RWPE1 (cell line): ENCODE measurements around the gene SAPCD2.

ENCODE experiments used
- CTCF ChIA-PET: fragments of 350-600 bp; sonication (Branson Sonifier 250); formaldehyde crosslinking; extraction: SDS; loops from one replicate; lab custom pipeline; 2021; lab: Yijun Ruan, JAX
- POLR2A ChIA-PET: fragments of 400-600 bp; formaldehyde crosslinking; extraction: SDS; loops from one replicate; lab custom pipeline; 2020; ENCODE audit warnings: antibody characterized with exemption; ENCODE audit not compliant: low non-redundant PET; lab: Yijun Ruan, JAX
- DNase-seq: peaks from one replicate; pipeline ENCODE4 v3.0.0; 2012; ENCODE audit warnings: low spot score
- H3K27ac ChIP-seq: fragments of 450-650 bp; 2 replicates; pipeline ENCODE4 v1.5.1; 2017
- TF ChIP-seq, protein P1 (sequence below): fragments of 450-650 bp; conservative IDR thresholded peaks from 2 replicates; pipeline ENCODE4 v1.5.1; 2017; ENCODE audit warnings: low read depth, mild to moderate bottlenecking

The SAPCD2 gene

DNA sequence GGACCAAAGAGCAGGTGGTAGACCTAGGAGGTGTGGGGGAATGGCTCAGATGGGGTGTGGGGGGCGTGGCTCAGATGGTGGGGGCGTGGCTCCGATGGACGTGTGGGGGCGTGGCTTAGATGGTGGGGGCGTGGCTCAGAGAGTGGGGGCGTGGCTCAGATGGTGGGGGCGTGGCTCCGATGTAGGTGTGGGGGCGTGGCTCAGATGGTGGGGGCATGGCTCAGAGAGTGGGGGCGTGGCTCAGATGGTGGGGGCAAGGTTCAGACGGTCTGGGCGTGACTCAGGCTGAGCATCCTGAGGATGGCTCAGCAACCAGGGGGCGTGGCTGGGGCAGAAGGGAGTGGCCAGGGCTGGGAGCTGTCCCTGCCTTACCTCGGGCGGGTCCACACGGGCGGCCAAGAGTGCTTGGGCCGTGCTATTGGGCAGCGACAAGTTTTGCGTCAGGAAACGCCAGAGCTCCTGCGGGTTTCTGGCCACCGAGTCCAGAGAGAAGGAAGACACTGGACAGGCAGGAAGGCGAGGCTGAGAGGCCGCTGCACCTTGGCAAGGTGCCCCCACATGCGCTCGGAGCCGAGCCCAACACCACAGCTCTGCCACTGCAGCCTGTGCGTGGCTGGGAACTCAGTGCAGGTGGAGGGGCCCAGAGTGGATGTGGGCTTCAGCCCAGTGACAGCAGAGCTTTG lies 48.2 kb downstream of the SAPCD2 start:
- CTCF ChIA-PET, result interaction anchor here (0.6 to 6.1 kb wide), 3 partner anchors 13 to 63 kb away, joined by 3 to 36 read pairs (median 7); no protein-coding TSS in a partner anchor
- POLR2A ChIA-PET, result interaction anchor here (0.6 kb wide), 1 partner anchor 205 kb away, joined by 3 read pairs; no protein-coding TSS in a partner anchor
- H3K27ac ChIP-seq, result peak overlapping the region; percentile 81
- DNase-seq, result peak; percentile 95
- TF ChIP-seq, protein P1, sequence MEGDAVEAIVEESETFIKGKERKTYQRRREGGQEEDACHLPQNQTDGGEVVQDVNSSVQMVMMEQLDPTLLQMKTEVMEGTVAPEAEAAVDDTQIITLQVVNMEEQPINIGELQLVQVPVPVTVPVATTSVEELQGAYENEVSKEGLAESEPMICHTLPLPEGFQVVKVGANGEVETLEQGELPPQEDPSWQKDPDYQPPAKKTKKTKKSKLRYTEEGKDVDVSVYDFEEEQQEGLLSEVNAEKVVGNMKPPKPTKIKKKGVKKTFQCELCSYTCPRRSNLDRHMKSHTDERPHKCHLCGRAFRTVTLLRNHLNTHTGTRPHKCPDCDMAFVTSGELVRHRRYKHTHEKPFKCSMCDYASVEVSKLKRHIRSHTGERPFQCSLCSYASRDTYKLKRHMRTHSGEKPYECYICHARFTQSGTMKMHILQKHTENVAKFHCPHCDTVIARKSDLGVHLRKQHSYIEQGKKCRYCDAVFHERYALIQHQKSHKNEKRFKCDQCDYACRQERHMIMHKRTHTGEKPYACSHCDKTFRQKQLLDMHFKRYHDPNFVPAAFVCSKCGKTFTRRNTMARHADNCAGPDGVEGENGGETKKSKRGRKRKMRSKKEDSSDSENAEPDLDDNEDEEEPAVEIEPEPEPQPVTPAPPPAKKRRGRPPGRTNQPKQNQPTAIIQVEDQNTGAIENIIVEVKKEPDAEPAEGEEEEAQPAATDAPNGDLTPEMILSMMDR, result no peak

- H3K27ac ChIP-seq, result peak overlapping the region; percentile 47
- no peak for DNase-seq
- TF ChIP-seq, protein P1, result no peak
- POLR2A ChIA-PET, result interaction anchor here (0.6 kb wide), 1 partner anchor 205 kb away, joined by 3 read pairs; no protein-coding TSS in a partner anchor
- CTCF ChIA-PET, result interaction anchor here (0.7 to 6.1 kb wide), 3 partner anchors 13 to 76 kb away, joined by 4 to 36 read pairs (median 5); no protein-coding TSS in a partner anchor
These were observed 48.8 kb downstream of the SAPCD2 start for GRCh38 chr9:137021568-137021978.

DNA sequence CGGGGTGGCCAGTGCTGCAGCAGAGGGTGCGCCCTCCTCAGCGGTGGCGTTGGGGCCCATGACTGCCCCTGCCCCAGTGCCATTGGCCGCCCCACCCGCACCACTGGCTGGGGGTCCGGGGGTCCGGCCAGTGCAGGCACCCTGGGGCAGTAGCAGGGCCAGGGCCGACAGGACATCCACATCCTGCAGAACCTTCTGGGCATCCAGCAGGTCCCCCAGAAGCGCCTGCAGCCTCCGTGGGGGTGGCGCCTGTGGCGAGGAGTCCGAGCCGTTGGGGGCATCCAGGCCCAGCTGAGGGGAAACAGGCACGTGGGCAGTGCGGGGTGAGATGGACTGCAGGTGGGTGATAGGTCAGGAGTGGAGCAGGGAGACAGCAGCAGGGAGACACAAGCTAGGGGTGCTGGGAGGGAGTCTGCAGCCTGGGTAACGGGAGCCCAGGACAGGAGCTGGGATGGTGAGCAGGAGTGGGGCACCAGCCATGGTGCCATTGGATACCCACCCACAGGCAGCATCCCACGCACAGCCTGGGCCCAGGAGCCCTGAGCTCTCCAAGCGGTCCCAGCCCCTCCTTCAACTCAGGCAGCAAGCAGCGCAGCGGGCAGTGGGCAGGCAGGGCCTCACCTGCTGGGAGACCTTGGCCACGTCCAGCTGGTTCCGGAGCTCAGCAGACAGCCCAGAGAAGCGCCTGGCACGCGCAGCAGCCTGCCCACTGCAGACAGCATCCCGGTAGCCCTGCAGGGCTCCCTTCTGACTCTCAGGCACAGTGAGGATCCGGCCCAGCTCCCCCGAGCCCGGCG lies 49.4 kb downstream of the SAPCD2 start:
- ChIA-PET POLR2A (interaction anchor here (0.6 kb wide), 2 partner anchors 61 to 204 kb away, joined by 3 to 4 read pairs; no protein-coding TSS in a partner anchor), CTCF (interaction anchor here (0.6 to 6.1 kb wide), 4 partner anchors 14 to 487 kb away, joined by 4 to 36 read pairs (median 5); no protein-coding TSS in a partner anchor)
- H3K27ac ChIP-seq, result peak overlapping the region; percentile 47
- TF ChIP-seq, protein P1, result no peak
- no peak for DNase-seq

- H3K27ac ChIP-seq, result no peak overlapping the region; the same call in 1 of the 2 replicates
- TF ChIP-seq, protein P1, result no peak
- DNase-seq, result no peak
- ChIA-PET POLR2A (interaction anchor here (0.6 kb wide), 1 partner anchor 9 kb away, joined by 3 read pairs; no protein-coding TSS in a partner anchor), CTCF (interaction anchor here (0.6 to 6.1 kb wide), 3 partner anchors 9 to 77 kb away, joined by 3 to 36 read pairs (median 12); partner anchors contain the start of gene ABCA2)
These were observed 50.3 kb downstream of the SAPCD2 start for GRCh38 chr9:137019891-137020683.

- CTCF ChIA-PET, result interaction anchor here (0.5 to 6.1 kb wide), 4 partner anchors 10 to 355 kb away, joined by 3 to 36 read pairs (median 8); partner anchors contain the start of gene ABCA2
- TF ChIP-seq, protein P1, result no peak
- DNase-seq, result peak; percentile 24
- peak overlapping the region; percentile 31 for H3K27ac ChIP-seq
- POLR2A ChIA-PET, result interaction anchor here (0.6 kb wide), 1 partner anchor 34 kb away, joined by 9 read pairs; no protein-coding TSS in a partner anchor
These were observed 51.4 kb downstream of the SAPCD2 start for GRCh38 chr9:137018761-137019559.
